Right lung (tissue), 5 donors: ENCODE data around the gene LRRC45. TPM values are rescaled to one million over a fixed set of nuclear protein-coding genes. Genes with fewer than 3 reads are reported as not detected.
A peak's percentile ranks its signal among the peaks of the same experiment; 100 is the strongest.

Experiments
- DNase-seq, 2 donors: peaks; one replicate each; pipeline ENCODE4 v3.0.0-alpha.2; 2013
- polyA plus RNA-seq, 5 donors: library from polyadenylated mRNA; unstranded; fragments of 120-200 nt; gene quantifications; one replicate each; pipeline versions ENCODE4 v1.2.1 to v1.2.3, GENCODE V29; 2013; ENCODE audit warnings: inconsistent platforms in 1 of 5, low replicate concordance in 1 of 5; ENCODE audit not compliant: insufficient read length in 5 of 5, insufficient read depth in 1 of 5

LRRC45 gene
- polyA plus RNA-seq, 5 donors, result 11.4 to 24.3 (median 16.9) TPM

- DNase-seq, result no peak
Measured at GRCh38 chr17:82049521-82049971, 26.4 kb downstream of the LRRC45 start.

GRCh38 chr17:82050152-82050760, 27.2 kb downstream of the LRRC45 start:
- no peak for DNase-seq

- no peak for DNase-seq
Measured at GRCh38 chr17:82050761-82051641, 27.9 kb downstream of the LRRC45 start.

GRCh38 chr17:82051776-82052637, 28.9 kb downstream of the LRRC45 start, which contains the start of the genes GPS1 and RFNG:
Gene GPS1 (plus strand): TSS chr17:82051898. CDS start chr17:82051932, 34 bp downstream.
Gene RFNG (minus strand): TSS chr17:82051811. CDS start chr17:82051766, 45 bp downstream.
- DNase-seq, result peak in 1 of 2 donors; percentile 42

GRCh38 chr17:82052638-82053059, 29.5 kb downstream of the LRRC45 start:
- DNase-seq, result no peak

GRCh38 chr17:82053130-82053529, 30.0 kb downstream of the LRRC45 start:
- no peak for DNase-seq

GRCh38 chr17:82053556-82054263, 30.6 kb downstream of the LRRC45 start:
- DNase-seq, result no peak

GRCh38 chr17:82054351-82055022, 31.4 kb downstream of the LRRC45 start:
- DNase-seq, result no peak

- no peak for DNase-seq
Measured at GRCh38 chr17:82055023-82055964, 32.2 kb downstream of the LRRC45 start.

GRCh38 chr17:82055965-82056728, 33.0 kb downstream of the LRRC45 start:
- DNase-seq, result no peak

GRCh38 chr17:82056729-82057621, 33.9 kb downstream of the LRRC45 start:
- no peak for DNase-seq

- DNase-seq, result no peak
Measured at GRCh38 chr17:82058230-82058854, 35.2 kb downstream of the LRRC45 start.

- no peak for DNase-seq
Measured at GRCh38 chr17:82058855-82059249, 35.7 kb downstream of the LRRC45 start.

GRCh38 chr17:82059272-82060000, 36.3 kb downstream of the LRRC45 start:
- DNase-seq, result no peak

- no peak for DNase-seq
Measured at GRCh38 chr17:82060001-82060380, 36.9 kb downstream of the LRRC45 start.

GRCh38 chr17:82060614-82061013, 37.5 kb downstream of the LRRC45 start:
- DNase-seq, result no peak
